Natural killer cell (primary cell): Measurements from ENCODE around the gene PRR16. TPM values are rescaled to one million over a fixed set of nuclear protein-coding genes. Genes with fewer than 3 reads are reported as not detected.

Experiments used
- ATAC-seq, 3 donors: fragments of 150-1000 bp in 2 of 3; fragments of 200-7000 bp in 1 of 3; cut with Tn5 transposase; 1 replicate in 1 of 3; 2 replicates in 2 of 3; pipeline ENCODE4 v1.10.0; 2021; ENCODE audit warnings: mild to moderate bottlenecking in 2 of 3, moderate library complexity in 2 of 3
- DNase-seq, 2 donors: peaks; one replicate each; pipeline versions ENCODE4 v3.0.0 to v3.0.0-alpha.2; 2013 to 2021; ENCODE audit warnings: mixed read lengths in 1 of 2
- H3K27ac ChIP-seq: one replicate; pipeline ENCODE4 v1.5.1; 2013; ENCODE audit warnings: mild to moderate bottlenecking, low read length
- H3K27me3 ChIP-seq: one replicate; pipeline ENCODE4 v1.6.1; 2013; ENCODE audit warnings: low read length; ENCODE audit not compliant: control insufficient read depth, insufficient read depth
- H3K36me3 ChIP-seq: one replicate; pipeline ENCODE4 v1.6.1; 2013; ENCODE audit warnings: low read length; ENCODE audit not compliant: control insufficient read depth, insufficient read depth
- H3K4me1 ChIP-seq: one replicate; pipeline ENCODE4 v1.6.1; 2013; ENCODE audit warnings: low read length; ENCODE audit not compliant: control insufficient read depth, insufficient read depth
- H3K4me3 ChIP-seq: one replicate; pipeline ENCODE4 v1.5.1; 2013; ENCODE audit warnings: low read length
- H3K9me3 ChIP-seq: one replicate; pipeline ENCODE4 v1.6.1; 2013; ENCODE audit warnings: low read length; ENCODE audit not compliant: control insufficient read depth, insufficient read depth
- H3K27ac Mint-ChIP-seq, 2 donors: one replicate each; pipeline ENCODE4 v1.8.0; 2022; ENCODE audit warnings: mild to moderate bottlenecking in 2 of 2, mixed read lengths in 2 of 2, moderate library complexity in 1 of 2
- H3K27me3 Mint-ChIP-seq, 2 donors: one replicate each; pipeline ENCODE4 v1.8.0; 2022; ENCODE audit warnings: low read depth in 2 of 2, mixed read lengths in 2 of 2
- H3K36me3 Mint-ChIP-seq: one replicate; pipeline ENCODE4 v1.8.0; 2022; ENCODE audit warnings: mixed read lengths
- H3K4me1 Mint-ChIP-seq, 2 donors: one replicate each; pipeline ENCODE4 v1.8.0; 2022; ENCODE audit warnings: mixed read lengths in 2 of 2
- H3K4me3 Mint-ChIP-seq: one replicate; pipeline ENCODE4 v1.8.0; 2022; ENCODE audit warnings: mild to moderate bottlenecking, moderate library complexity, mixed read lengths
- H3K9me3 Mint-ChIP-seq, 2 donors: one replicate each; pipeline ENCODE4 v1.8.0; 2022; ENCODE audit warnings: mixed read lengths in 2 of 2
- WGBS: methylation state at CpG from one replicate; pipeline ENCODE4 v1.1.7; 2013; ENCODE audit warnings: missing lambda C conversion rate; ENCODE audit not compliant: insufficient coverage; 5-methylcytosine and 5-hydroxymethylcytosine counted together
- intact Hi-C: fragments of 100-400 bp; cut with micrococcal nuclease; formaldehyde crosslinking; loops from one replicate; pipeline ENCODE4 v1.14.2; 2022
- total RNA-seq, 4 donors: library from RNA; stranded (reverse); fragments of 120-200 nt in 1 of 4; gene quantifications; one replicate each; pipeline versions ENCODE4 v1.2.3 to v1.2.4, GENCODE V29; 2013 to 2022
- TF ChIP-seq, protein P1 (sequence below): fragments of 200-600 bp; IDR thresholded peaks from one replicate; pipeline ENCODE4 v1.8.0; 2022; ENCODE audit warnings: antibody characterized with exemption

The PRR16 gene
- total RNA-seq, 3 donors from 2014 or later (not counting 1 experiment from before 2014, with no cell fraction given): not detected

DNA sequence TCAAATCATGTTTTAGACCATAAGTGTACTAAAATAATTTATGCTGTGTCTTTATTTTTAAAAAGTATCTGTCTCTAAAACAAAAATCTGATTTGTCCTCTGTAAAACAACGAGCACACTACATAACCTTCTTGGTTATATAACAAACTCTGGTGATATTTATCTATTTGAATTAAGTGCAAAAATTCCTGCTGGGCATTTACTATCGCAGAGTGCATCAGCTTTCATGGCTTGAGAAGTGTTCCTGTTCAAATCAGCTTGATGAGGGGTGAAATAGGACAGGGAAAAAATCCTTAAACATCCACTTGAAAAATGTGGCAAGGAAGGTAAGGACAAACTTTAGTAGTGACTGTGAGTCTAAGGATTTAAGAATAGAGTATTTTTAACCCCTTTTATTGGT is 65.3 kb downstream of the PRR16 start:
- Mint-ChIP-seq H3K27me3 (no peaks in the 10 kb centered on the region), H3K36me3 (no peaks in the 10 kb centered on the region), H3K4me3 (no peak overlapping the region), H3K4me1 (no peaks in the 10 kb centered on the region), H3K9me3 (peaks cover 3 to 7% of the 10 kb centered on the region in 2 donors), H3K27ac (no peak overlapping the region)
- Histone ChIP-seq H3K4me3 (no peak overlapping the region), H3K9me3 (no peaks in the 10 kb centered on the region), H3K27ac (no peak overlapping the region), H3K27me3 (no peaks in the 10 kb centered on the region), H3K36me3 (no peaks in the 10 kb centered on the region), H3K4me1 (no peaks in the 10 kb centered on the region)
- ATAC-seq: no peak
- TF ChIP-seq, protein P1, sequence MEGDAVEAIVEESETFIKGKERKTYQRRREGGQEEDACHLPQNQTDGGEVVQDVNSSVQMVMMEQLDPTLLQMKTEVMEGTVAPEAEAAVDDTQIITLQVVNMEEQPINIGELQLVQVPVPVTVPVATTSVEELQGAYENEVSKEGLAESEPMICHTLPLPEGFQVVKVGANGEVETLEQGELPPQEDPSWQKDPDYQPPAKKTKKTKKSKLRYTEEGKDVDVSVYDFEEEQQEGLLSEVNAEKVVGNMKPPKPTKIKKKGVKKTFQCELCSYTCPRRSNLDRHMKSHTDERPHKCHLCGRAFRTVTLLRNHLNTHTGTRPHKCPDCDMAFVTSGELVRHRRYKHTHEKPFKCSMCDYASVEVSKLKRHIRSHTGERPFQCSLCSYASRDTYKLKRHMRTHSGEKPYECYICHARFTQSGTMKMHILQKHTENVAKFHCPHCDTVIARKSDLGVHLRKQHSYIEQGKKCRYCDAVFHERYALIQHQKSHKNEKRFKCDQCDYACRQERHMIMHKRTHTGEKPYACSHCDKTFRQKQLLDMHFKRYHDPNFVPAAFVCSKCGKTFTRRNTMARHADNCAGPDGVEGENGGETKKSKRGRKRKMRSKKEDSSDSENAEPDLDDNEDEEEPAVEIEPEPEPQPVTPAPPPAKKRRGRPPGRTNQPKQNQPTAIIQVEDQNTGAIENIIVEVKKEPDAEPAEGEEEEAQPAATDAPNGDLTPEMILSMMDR: no peak
- intact Hi-C loops: no loop called here
- 78% methylated on average over 1 of the region's 2 CpGs for WGBS
- DNase-seq: no peak

DNA sequence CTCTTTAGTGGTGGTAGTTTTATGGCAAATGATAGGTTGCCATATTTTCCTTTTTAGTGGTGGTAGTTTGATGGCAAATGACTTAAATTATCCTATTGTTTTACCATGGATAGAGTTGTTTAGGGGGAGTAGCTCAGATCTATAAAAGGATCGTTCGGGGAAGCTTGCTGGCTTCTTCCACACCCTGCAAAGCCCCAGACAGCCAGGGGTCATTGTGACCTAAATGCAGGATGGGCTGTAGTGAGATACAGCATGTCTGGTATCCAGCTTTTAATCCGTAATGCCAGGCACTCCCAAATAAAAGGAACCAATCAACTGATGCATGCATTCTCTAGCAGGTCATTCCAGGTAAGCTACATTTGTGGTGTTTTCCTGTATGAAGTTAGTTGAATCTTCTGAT is 67.1 kb downstream of the PRR16 start:
- ATAC-seq: no peak
- 96% methylated on average over 2 of the region's 3 CpGs for WGBS
- H3K27ac Mint-ChIP-seq: no peak overlapping the region
- Histone ChIP-seq H3K9me3 (no peaks in the 10 kb centered on the region), H3K27me3 (no peaks in the 10 kb centered on the region), H3K4me3 (no peak overlapping the region), H3K27ac (no peak overlapping the region), H3K4me1 (no peaks in the 10 kb centered on the region), H3K36me3 (no peaks in the 10 kb centered on the region)
- TF ChIP-seq, protein P1: no peak
- intact Hi-C loops: no loop called here
- no peaks in the 10 kb centered on the region for H3K36me3 Mint-ChIP-seq
- no peaks in the 10 kb centered on the region for H3K27me3 Mint-ChIP-seq
- peaks cover 3 to 7% of the 10 kb centered on the region in 2 donors for H3K9me3 Mint-ChIP-seq
- DNase-seq: no peak
- no peaks in the 10 kb centered on the region for H3K4me1 Mint-ChIP-seq
- H3K4me3 Mint-ChIP-seq: no peak overlapping the region

DNA sequence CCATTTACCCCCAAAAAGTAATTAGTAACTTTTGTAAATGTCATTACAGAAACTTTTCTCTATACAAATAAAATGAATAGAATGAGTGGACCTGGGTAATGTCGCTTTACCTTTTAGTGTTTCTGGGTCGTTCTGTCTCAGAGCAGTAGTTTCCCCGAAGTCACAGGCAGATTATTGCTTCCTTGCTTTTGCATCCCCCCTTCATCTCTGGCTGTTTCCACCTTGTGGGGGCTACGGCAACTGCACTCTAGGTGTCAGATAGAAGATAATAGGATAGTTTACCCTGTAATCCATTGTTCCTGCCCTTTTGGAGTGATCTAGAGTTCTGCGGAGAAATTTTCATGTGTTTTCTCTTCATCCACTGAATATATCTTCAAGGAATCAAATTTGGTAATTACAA is 68.7 kb downstream of the PRR16 start:
- H3K27ac Mint-ChIP-seq: no peak overlapping the region
- no peaks in the 10 kb centered on the region for H3K36me3 ChIP-seq
- TF ChIP-seq, protein P1: no peak
- H3K27ac ChIP-seq: no peak overlapping the region
- H3K4me1 ChIP-seq: no peaks in the 10 kb centered on the region
- ATAC-seq (no peak), DNase-seq (no peak)
- H3K27me3 ChIP-seq: no peaks in the 10 kb centered on the region
- H3K27me3 Mint-ChIP-seq: no peaks in the 10 kb centered on the region
- H3K9me3 Mint-ChIP-seq: peaks cover 3 to 4% of the 10 kb centered on the region in 2 donors
- H3K4me3 ChIP-seq: no peak overlapping the region
- intact Hi-C loops: no loop called here
- no peak overlapping the region for H3K4me3 Mint-ChIP-seq
- H3K36me3 Mint-ChIP-seq: no peaks in the 10 kb centered on the region
- WGBS: 58% methylated on average over 4 of the region's 5 CpGs
- no peaks in the 10 kb centered on the region for H3K4me1 Mint-ChIP-seq
- no peaks in the 10 kb centered on the region for H3K9me3 ChIP-seq

DNA sequence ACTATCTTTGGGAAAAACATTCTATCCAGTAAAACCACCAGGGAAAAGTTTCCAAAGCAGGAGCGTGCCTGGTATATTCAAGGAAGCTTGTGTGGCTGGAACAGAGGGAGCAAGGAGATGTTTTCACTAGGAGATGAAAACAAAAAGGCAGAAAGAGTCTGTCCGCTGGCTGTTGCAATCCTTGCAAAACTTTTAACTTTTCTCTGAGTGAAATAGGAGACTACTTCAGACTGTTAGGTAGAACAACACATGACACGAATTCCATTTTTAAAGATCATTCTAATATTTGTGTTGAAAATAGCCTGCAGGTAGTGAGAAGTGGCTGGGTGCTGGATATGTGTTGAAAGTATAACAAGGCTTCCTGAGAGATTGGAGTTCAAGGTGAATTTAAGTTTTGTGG is 69.5 kb downstream of the PRR16 start:
- Mint-ChIP-seq H3K27me3 (no peaks in the 10 kb centered on the region), H3K27ac (no peak overlapping the region), H3K9me3 (peaks cover 0 to 4% of the 10 kb centered on the region in 2 donors), H3K4me1 (no peaks in the 10 kb centered on the region), H3K36me3 (no peaks in the 10 kb centered on the region), H3K4me3 (no peak overlapping the region)
- ATAC-seq (no peak), DNase-seq (no peak)
- H3K9me3 ChIP-seq: no peaks in the 10 kb centered on the region
- H3K36me3 ChIP-seq: no peaks in the 10 kb centered on the region
- no peak overlapping the region for H3K27ac ChIP-seq
- no peaks in the 10 kb centered on the region for H3K4me1 ChIP-seq
- H3K4me3 ChIP-seq: no peak overlapping the region
- 82% methylated on average over 2 of the region's 3 CpGs for WGBS
- no peaks in the 10 kb centered on the region for H3K27me3 ChIP-seq
- intact Hi-C loops: no loop called here
- TF ChIP-seq, protein P1: no peak
